Hindlimb muscle (tissue), 1 donor: ENCODE measurements around the gene KLF1. TPM values are rescaled to one million over a fixed set of nuclear protein-coding genes. Genes with fewer than 3 reads are reported as not detected.

Experiments used
- DNase-seq: peaks from one replicate; pipeline ENCODE4 v3.0.0-alpha.2; 2013
- polyA plus RNA-seq: library from polyadenylated mRNA; unstranded; fragments of 120-200 nt; gene quantifications from one replicate; pipeline ENCODE4 v1.2.1, GENCODE V29; 2013; ENCODE audit not compliant: insufficient read length

The KLF1 gene
- polyA plus RNA-seq, 1 donor, result 0.88 TPM

DNA sequence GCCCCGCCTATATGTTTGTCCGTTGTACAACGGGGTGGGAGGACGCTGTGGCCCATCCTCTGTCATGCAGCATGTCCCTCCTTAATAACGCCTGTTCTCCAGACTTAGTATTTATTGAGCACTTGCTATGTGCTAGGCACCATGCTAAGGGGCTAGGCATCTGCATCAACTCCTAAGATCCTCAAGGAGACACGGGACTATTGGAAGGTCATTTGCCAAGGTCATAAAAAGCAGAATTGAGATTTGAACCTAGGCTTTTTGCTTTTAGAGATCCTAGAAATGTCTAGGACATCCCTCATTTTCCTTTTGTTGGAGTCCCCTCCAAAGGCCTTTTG, 50.5 kb downstream of the KLF1 start:
- no peak for DNase-seq

- DNase-seq, result no peak
Measured at GRCh38 chr19:12834976-12835757, 51.8 kb downstream of the KLF1 start.

- DNase-seq, result no peak
Measured at GRCh38 chr19:12834566-12834943, 52.4 kb downstream of the KLF1 start, which contains the start of gene RTBDN. RTBDN (minus strand) TSS chr19:12834579; CDS start chr19:12829979, 4,600 bp downstream.

Other genes starting within 250 kb of the KLF1 start
- gene MAN2B1, start 220.5 kb downstream of the KLF1 start, polyA plus RNA-seq, result 35.6 TPM
- 12.3 TPM for gene WDR83, start 220.4 kb downstream of the KLF1 start, polyA plus RNA-seq
- 73.4 TPM for gene DHPS, start 205.3 kb downstream of the KLF1 start, polyA plus RNA-seq
- 0.65 TPM for gene GNG14, start 199.2 kb downstream of the KLF1 start, polyA plus RNA-seq
- 5.2 TPM for gene FBXW9, start 190.6 kb downstream of the KLF1 start, polyA plus RNA-seq
- gene TNPO2, start 163.3 kb downstream of the KLF1 start, polyA plus RNA-seq, result 60.9 TPM
- 191 TPM for gene TRIR, start 152.5 kb downstream of the KLF1 start, polyA plus RNA-seq
- gene GET3, start 149.7 kb downstream of the KLF1 start, polyA plus RNA-seq, result 41.1 TPM
- 0.09 TPM for gene BEST2, start 135.4 kb downstream of the KLF1 start, polyA plus RNA-seq
- 30.2 TPM for gene HOOK2, start 111.6 kb downstream of the KLF1 start, polyA plus RNA-seq
- 36.5 TPM for gene JUNB, start 95.7 kb downstream of the KLF1 start, polyA plus RNA-seq
- 169 TPM for gene PRDX2, start 85.4 kb downstream of the KLF1 start, polyA plus RNA-seq
- 2.2 TPM for gene THSD8, start 85.1 kb downstream of the KLF1 start, polyA plus RNA-seq
- 21.9 TPM for gene RNASEH2A, start 80.6 kb downstream of the KLF1 start, polyA plus RNA-seq
- not detected for gene RTBDN, start 52.6 kb downstream of the KLF1 start, polyA plus RNA-seq
- 0.27 TPM for gene MAST1, start 48.7 kb downstream of the KLF1 start, polyA plus RNA-seq
- gene DNASE2, start 5.8 kb downstream of the KLF1 start, polyA plus RNA-seq, result 10.9 TPM
- gene GCDH, start 4.0 kb upstream of the KLF1 start, polyA plus RNA-seq, result 30.4 TPM
- 3.3 TPM for gene SYCE2, start 32.1 kb upstream of the KLF1 start, polyA plus RNA-seq
- gene FARSA, start 46.5 kb upstream of the KLF1 start, polyA plus RNA-seq, result 43.3 TPM
- gene CALR, start 51.4 kb upstream of the KLF1 start, polyA plus RNA-seq, result 361 TPM
- 156 TPM for gene RAD23A, start 58.7 kb upstream of the KLF1 start, polyA plus RNA-seq
- 48.4 TPM for gene GADD45GIP1, start 70.0 kb upstream of the KLF1 start, polyA plus RNA-seq
- 0.18 TPM for gene DAND5, start 82.4 kb upstream of the KLF1 start, polyA plus RNA-seq
- 112 TPM for gene NFIX, start 108.3 kb upstream of the KLF1 start, polyA plus RNA-seq
- gene LYL1, start 215.7 kb upstream of the KLF1 start, polyA plus RNA-seq, result 6.3 TPM
- 25.6 TPM for gene TRMT1, start 229.5 kb upstream of the KLF1 start, polyA plus RNA-seq
- 23.4 TPM for gene NACC1, start 231.1 kb upstream of the KLF1 start, polyA plus RNA-seq